SK-MEL-5 (cell line): ENCODE data around the gene ZFYVE19. TPM values are rescaled to one million over a fixed set of nuclear protein-coding genes. Genes with fewer than 3 reads are reported as not detected.

Experiments used
- DNase-seq: peaks from one replicate; pipeline ENCODE4 v3.0.0-alpha.2; 2016; ENCODE audit warnings: low read depth, low spot score
- in situ Hi-C: cut with HindIII; loops from 2 replicates; pipeline ENCODE4 v1.10.0; 2016; ENCODE audit warnings: low sequenced_read_pairs, high pct_unique_total_duplicates, low pct_unique_long_range_greater_than_20kb
- total RNA-seq: library from RNA; depleted of rRNA; stranded (reverse); fragments of >200 nt; shearing (Covaris generic); gene quantifications from 2 replicates; pipeline ENCODE4 v1.2.3, GENCODE V29; 2014

Gene ZFYVE19
- total RNA-seq, 1 experiment from 2014 or later: 9.3 TPM

DNA sequence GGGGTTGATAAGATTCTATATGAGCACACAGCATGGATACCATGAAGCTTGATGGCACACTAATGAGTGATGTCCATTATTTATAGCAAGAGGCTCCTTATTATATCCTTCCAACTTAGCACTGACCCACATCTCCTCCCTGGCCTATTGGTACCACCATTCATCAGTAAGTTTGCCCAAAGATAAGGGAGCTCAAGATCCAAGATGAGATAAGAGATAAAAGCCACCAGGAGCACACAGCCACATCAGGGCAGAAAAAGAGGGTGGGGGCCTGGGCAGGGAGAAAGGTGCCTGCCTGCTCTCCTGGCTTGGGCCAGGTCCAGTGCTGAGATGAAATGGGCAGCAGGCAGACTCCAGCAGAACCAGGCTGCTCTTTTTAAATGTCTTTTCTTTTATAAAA, 26.0 kb downstream of the ZFYVE19 start:
- in situ Hi-C loops: no loop called here
- no peak for DNase-seq

GRCh38 chr15:40836020-40836419, 29.1 kb downstream of the ZFYVE19 start:
- in situ Hi-C loops: no loop called here
- peak; percentile 11 for DNase-seq

DNA sequence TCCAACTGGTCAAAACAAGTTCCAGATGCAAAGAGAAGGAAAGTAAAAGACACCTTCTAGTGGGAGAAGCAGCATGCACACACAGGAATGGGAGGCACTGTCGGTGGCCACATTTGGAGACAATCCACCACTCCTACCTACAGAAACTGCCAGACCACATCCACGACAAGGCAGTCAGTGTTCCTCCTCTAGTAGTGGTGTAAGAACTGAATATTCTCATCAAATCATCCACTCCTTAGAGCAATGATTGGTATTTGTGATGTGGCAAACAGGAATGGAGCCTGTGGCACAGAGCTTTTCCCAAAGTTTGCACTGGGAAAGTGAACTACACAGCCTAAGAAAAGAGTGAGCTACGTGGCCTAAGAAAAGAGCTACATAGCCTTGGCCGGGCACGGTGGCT, 31.9 kb downstream of the ZFYVE19 start:
- DNase-seq: no peak
- in situ Hi-C loops: no loop called here

- in situ Hi-C loops: no loop called here
- no peak for DNase-seq
Measured at GRCh38 chr15:40841741-40842140, 34.9 kb downstream of the ZFYVE19 start.

GRCh38 chr15:40843261-40843884, 36.5 kb downstream of the ZFYVE19 start:
- DNase-seq: no peak
- in situ Hi-C loops: no loop called here

DNA sequence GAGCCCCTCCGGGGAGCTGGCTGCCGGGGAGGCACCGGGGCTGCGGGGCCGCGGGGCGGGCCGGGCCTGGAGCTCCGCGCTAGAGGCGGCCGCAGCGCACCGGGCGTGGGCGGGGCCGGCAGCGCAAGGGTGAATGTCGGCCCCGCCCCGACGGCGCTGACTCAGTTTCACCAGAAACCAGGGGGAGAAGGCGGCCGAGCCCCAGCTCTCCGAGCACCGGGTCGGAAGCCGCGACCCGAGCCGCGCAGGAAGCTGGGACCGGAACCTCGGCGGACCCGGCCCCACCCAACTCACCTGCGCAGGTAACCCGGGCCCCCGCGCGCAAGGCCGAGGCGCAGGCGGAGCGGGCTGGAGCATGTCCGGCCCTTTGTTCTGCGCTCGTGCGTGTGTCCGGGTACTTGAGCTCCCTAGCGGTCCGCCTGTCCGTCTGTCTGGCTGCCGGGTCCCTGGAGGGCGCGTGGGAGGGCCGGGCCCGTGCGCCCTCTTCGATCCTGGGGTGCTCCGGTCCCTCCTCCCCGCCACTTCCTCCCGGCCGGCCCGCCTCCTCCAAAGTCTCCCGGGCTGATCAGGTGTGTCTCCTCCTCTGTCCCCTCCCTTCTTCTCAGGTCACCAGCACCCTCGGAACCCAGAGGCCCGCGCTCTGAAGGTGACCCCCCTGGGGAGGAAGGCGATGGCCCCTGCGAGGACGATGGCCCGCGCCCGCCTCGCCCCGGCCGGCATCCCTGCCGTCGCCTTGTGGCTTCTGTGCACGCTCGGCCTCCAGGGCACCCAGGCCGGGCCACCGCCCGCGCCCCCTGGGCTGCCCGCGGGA, 37.2 kb downstream of the ZFYVE19 start, which contains the start of gene SPINT1:
Gene SPINT1, plus strand, starts transcription at position 164 of the 811 bp plus-strand sequence. Its CDS starts 507 bp downstream, at position 671.
- DNase-seq: no peak
- in situ Hi-C loops: no loop called here

- in situ Hi-C loops: no loop called here
- DNase-seq: no peak
Measured at GRCh38 chr15:40844696-40845030, 37.8 kb downstream of the ZFYVE19 start.

- in situ Hi-C loops: no loop called here
- no peak for DNase-seq
Measured at GRCh38 chr15:40845036-40845435, 38.1 kb downstream of the ZFYVE19 start.

DNA sequence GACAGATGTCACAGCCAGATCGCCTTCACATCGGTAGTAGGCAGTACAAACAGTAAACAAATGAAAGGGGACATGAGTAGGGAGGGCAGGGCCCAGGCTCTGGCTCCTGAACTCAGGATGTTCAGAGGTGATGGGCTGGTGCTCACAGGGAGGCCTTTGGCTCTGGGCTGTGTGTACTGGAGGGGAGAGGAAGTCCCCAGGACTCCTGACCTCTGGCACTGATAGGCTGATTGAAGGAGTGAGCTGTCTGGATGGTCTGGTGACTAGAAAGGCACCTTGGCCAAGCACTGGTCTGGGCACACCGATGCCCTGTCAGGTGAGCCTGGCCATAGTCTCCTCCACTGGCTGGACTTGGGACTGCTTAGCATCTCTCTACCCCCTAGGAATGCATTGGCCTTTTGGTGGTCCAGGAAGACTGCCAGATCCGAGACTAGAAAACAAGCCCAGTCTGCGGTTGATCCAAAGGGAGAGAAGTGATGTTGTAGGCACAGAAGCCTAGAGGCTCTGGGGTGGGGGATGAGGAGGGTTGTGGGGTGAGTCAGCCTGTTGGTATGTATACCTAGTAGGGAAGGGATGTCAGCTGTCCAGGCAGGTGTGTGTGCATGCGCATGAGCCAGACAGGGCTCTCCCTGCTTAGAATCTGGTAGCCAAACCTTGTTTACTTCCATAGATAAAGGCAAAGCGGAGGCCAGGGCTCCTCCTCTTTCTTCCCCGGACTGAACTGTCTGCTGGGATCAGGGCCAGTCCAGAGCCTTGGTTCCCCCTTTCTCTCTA, 38.8 kb downstream of the ZFYVE19 start:
- DNase-seq: no peak
- in situ Hi-C loops: no loop called here

DNA sequence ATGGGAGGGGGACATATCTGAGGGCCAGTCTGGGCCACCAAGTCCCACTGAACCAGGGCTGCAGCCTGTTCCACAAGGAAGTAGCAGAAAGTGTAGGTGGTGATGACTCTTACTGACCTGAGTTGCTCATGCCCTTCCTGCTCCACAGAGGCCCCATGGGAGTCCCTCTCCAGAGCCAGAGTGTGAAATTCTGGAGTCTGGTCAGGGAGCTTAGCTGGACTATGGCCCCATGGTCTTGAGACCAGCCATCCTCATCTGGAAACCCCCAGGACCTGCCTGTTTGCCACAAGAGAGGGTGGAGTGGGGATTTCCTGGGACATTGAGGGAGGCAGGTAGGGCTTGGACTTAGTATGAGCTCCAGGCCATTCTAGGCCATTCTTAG, 39.9 kb downstream of the ZFYVE19 start:
- no peak for DNase-seq
- in situ Hi-C loops: no loop called here

GRCh38 chr15:40847223-40847961, 40.5 kb downstream of the ZFYVE19 start:
- in situ Hi-C loops: no loop called here
- peak; percentile 73 for DNase-seq

GRCh38 chr15:40850576-40851112, 43.8 kb downstream of the ZFYVE19 start:
- in situ Hi-C loops: no loop called here
- no peak for DNase-seq

DNA sequence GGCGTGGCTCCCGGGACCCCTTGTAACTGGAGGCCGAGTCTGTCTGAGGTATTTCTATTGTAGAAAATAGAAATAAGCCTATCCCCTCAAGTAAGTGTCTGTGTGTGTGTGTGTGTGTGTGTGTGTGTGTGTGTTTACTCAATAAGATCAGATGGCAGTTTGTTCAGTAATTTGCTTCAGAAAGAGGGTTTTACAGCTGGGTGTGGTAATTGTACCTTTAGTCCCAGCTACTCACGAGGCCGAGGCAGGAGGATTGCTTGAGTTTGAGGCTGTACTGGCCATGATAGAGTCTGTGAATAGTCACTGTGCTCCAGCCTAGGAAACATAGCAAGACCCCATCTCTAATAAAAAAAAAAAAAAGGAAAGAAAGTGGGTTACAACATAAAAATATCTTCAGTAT, 45.6 kb downstream of the ZFYVE19 start:
- in situ Hi-C loops: no loop called here
- DNase-seq: no peak

DNA sequence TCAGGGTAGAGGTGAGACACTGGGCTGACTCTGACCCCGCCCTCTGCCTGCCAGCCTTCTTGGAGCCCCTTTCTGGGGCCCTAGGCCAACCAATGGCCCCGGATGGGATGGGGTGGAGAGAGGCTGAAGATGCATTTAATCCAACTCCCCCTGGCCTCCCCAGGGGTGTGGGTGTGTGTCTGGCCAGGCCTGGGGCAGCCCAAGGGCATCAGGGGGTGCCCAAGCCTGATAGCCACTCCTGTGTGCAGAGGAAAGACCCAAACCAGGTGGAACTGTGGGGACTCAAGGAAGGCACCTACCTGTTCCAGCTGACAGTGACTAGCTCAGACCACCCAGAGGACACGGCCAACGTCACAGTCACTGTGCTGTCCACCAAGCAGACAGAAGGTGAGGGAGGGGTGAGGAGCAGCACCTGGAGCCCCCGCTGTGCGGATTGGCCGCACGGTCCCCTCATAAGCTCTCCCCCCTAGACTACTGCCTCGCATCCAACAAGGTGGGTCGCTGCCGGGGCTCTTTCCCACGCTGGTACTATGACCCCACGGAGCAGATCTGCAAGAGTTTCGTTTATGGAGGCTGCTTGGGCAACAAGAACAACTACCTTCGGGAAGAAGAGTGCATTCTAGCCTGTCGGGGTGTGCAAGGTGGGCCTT, 46.5 kb downstream of the ZFYVE19 start:
- DNase-seq: no peak
- in situ Hi-C loops: no loop called here

DNA sequence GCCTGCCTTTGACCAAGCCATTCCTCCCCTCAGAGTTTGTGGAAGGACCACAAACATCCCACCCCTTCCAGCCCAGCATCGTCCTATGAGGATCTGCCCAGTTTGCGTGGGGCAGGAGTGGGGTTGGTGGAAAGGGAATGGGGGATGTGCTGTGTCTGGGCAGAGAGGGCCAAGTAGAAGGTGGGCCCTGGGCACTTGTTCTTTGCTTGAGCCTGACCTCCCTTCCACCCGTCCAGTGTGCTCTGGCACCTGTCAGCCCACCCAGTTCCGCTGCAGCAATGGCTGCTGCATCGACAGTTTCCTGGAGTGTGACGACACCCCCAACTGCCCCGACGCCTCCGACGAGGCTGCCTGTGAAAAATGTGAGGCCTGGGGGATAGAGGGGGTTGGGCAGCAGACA, 47.3 kb downstream of the ZFYVE19 start:
- in situ Hi-C loops: no loop called here
- DNase-seq: no peak

DNA sequence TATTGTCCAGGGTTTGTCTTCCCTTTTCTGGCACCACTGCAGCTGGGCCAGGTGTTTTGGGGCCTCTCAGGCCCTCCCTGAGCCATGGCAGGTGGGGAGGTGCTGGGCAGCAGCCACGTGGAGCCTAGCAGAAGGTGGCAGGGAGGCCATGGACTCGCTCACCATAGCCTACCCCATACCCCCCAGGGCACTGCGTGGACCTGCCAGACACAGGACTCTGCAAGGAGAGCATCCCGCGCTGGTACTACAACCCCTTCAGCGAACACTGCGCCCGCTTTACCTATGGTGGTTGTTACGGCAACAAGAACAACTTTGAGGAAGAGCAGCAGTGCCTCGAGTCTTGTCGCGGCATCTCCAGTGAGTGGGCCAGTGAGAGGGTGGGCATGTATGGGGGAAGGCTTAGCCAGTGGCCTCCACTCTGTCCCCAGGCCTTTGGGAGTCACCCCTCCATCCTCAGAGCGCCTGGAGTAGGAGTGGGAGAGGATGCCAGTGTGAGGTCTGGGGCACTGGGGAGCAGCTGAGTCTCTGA, 48.9 kb downstream of the ZFYVE19 start:
- in situ Hi-C loops: no loop called here
- no peak for DNase-seq

DNA sequence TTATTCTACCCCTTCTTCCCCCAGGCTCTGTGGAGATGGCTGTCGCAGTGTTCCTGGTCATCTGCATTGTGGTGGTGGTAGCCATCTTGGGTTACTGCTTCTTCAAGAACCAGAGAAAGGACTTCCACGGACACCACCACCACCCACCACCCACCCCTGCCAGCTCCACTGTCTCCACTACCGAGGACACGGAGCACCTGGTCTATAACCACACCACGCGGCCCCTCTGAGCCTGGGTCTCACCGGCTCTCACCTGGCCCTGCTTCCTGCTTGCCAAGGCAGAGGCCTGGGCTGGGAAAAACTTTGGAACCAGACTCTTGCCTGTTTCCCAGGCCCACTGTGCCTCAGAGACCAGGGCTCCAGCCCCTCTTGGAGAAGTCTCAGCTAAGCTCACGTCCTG, 49.9 kb downstream of the ZFYVE19 start:
- no peak for DNase-seq
- in situ Hi-C loops: no loop called here
